ENCODE measurements around the gene GMPPB. TPM values are rescaled to one million over a fixed set of nuclear protein-coding genes. Genes with fewer than 3 reads are reported as not detected.
A peak's percentile ranks its signal among the peaks of the same experiment; 100 is the strongest.

GMPPB gene
- total RNA-seq, 1 donor from 2014 or later, result 21.2 TPM

GRCh38 chr3:49718858-49719213 is 4.9 kb downstream of the GMPPB start:
- Mint-ChIP-seq H3K4me1 (ENCODE audit: low read depth, unreplicated experiment) (peaks cover 9% of the 10 kb centered on the region), H3K27ac (ENCODE audit: unreplicated experiment) (peak overlapping the region; percentile 92), H3K27me3 (ENCODE audit: unreplicated experiment) (peaks cover 20% of the 10 kb centered on the region), H3K4me3 (ENCODE audit: unreplicated experiment) (peak overlapping the region; percentile 87), H3K36me3 (ENCODE audit: unreplicated experiment) (no peaks in the 10 kb centered on the region), H3K9me3 (ENCODE audit: unreplicated experiment) (peaks cover 18% of the 10 kb centered on the region)
- TF ChIP-seq CTCF (IDR thresholded peaks at IDR 0.05; ENCODE audit: partially characterized antibody, unreplicated experiment), result no peak
- DNase-seq, result peak; percentile 49

GRCh38 chr3:49717959-49718857 is 5.5 kb downstream of the GMPPB start:
- H3K27ac Mint-ChIP-seq (ENCODE audit: unreplicated experiment), result peak overlapping the region; percentile 92
- H3K36me3 Mint-ChIP-seq (ENCODE audit: unreplicated experiment), result no peaks in the 10 kb centered on the region
- peaks cover 9% of the 10 kb centered on the region for H3K4me1 Mint-ChIP-seq (ENCODE audit: low read depth, unreplicated experiment)
- H3K4me3 Mint-ChIP-seq (ENCODE audit: unreplicated experiment), result peak overlapping the region; percentile 87
- TF ChIP-seq CTCF (IDR thresholded peaks at IDR 0.05; ENCODE audit: partially characterized antibody, unreplicated experiment), result no peak
- H3K27me3 Mint-ChIP-seq (ENCODE audit: unreplicated experiment), result peaks cover 20% of the 10 kb centered on the region
- no peak for DNase-seq
- H3K9me3 Mint-ChIP-seq (ENCODE audit: unreplicated experiment), result peaks cover 16% of the 10 kb centered on the region

GRCh38 chr3:49717211-49717958 is 6.4 kb downstream of the GMPPB start:
- H3K9me3 Mint-ChIP-seq (ENCODE audit: unreplicated experiment), result peaks cover 15% of the 10 kb centered on the region
- no peak for DNase-seq
- H3K4me1 Mint-ChIP-seq (ENCODE audit: low read depth, unreplicated experiment), result peaks cover 9% of the 10 kb centered on the region
- H3K27ac Mint-ChIP-seq (ENCODE audit: unreplicated experiment), result peak overlapping the region; percentile 22
- peaks cover 20% of the 10 kb centered on the region for H3K27me3 Mint-ChIP-seq (ENCODE audit: unreplicated experiment)
- no peak for TF ChIP-seq CTCF (IDR thresholded peaks at IDR 0.05; ENCODE audit: partially characterized antibody, unreplicated experiment)
- H3K36me3 Mint-ChIP-seq (ENCODE audit: unreplicated experiment), result no peaks in the 10 kb centered on the region
- H3K4me3 Mint-ChIP-seq (ENCODE audit: unreplicated experiment), result no peak overlapping the region

- Mint-ChIP-seq H3K27me3 (ENCODE audit: unreplicated experiment) (peaks cover 21% of the 10 kb centered on the region), H3K27ac (ENCODE audit: unreplicated experiment) (no peak overlapping the region), H3K4me3 (ENCODE audit: unreplicated experiment) (no peak overlapping the region), H3K9me3 (ENCODE audit: unreplicated experiment) (peaks cover 16% of the 10 kb centered on the region), H3K4me1 (ENCODE audit: low read depth, unreplicated experiment) (peaks cover 9% of the 10 kb centered on the region), H3K36me3 (ENCODE audit: unreplicated experiment) (no peaks in the 10 kb centered on the region)
- no peak for TF ChIP-seq CTCF (IDR thresholded peaks at IDR 0.05; ENCODE audit: partially characterized antibody, unreplicated experiment)
- no peak for DNase-seq
Observed at GRCh38 chr3:49716691-49717210, 7.0 kb downstream of the GMPPB start.
